Gastroesophageal sphincter (tissue), 3 donors: ENCODE measurements around the gene COL5A1.

Source experiments
- CTCF ChIP-seq, 4 experiments: fragments of 200-600 bp in 2 of 4; fragments of 450-650 bp in 2 of 4; sonication (generic) in 1 of 4; IDR thresholded peaks; one replicate each; pipeline ENCODE4 v1.5.1; 2017 to 2019; ENCODE audit warnings: antibody characterized with exemption in 4 of 4, mild to moderate bottlenecking in 2 of 4, moderate library complexity in 2 of 4
- POLR2A ChIP-seq, 2 donors: fragments of 450-650 bp; IDR thresholded peaks; one replicate each; pipeline ENCODE4 v1.6.1; 2017; ENCODE audit warnings: antibody characterized with exemption in 2 of 2, mild to moderate bottlenecking in 2 of 2, moderate library complexity in 1 of 2
- POLR2AphosphoS5 ChIP-seq: sonication (generic); formaldehyde crosslinking; IDR thresholded peaks from one replicate; pipeline ENCODE4 v1.6.1; 2017; ENCODE audit warnings: antibody characterized with exemption

GRCh38 chr9:134639994-134640393, 1.6 kb upstream of the COL5A1 start:
- TF ChIP-seq CTCF (IDR thresholded peaks at IDR 0.05), result no peak
- no peak for TF ChIP-seq POLR2AphosphoS5
- no peak for TF ChIP-seq POLR2A (IDR thresholded peaks at IDR 0.05)
